ENCODE data around the gene SLC9A8.
"Not testable (repeated sequence)": the region's sequence is repeated elsewhere in the genome, so short reads cannot be mapped to it uniquely, and the experiment has no call there.

Gene SLC9A8, protein sequence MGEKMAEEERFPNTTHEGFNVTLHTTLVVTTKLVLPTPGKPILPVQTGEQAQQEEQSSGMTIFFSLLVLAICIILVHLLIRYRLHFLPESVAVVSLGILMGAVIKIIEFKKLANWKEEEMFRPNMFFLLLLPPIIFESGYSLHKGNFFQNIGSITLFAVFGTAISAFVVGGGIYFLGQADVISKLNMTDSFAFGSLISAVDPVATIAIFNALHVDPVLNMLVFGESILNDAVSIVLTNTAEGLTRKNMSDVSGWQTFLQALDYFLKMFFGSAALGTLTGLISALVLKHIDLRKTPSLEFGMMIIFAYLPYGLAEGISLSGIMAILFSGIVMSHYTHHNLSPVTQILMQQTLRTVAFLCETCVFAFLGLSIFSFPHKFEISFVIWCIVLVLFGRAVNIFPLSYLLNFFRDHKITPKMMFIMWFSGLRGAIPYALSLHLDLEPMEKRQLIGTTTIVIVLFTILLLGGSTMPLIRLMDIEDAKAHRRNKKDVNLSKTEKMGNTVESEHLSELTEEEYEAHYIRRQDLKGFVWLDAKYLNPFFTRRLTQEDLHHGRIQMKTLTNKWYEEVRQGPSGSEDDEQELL

DNA sequence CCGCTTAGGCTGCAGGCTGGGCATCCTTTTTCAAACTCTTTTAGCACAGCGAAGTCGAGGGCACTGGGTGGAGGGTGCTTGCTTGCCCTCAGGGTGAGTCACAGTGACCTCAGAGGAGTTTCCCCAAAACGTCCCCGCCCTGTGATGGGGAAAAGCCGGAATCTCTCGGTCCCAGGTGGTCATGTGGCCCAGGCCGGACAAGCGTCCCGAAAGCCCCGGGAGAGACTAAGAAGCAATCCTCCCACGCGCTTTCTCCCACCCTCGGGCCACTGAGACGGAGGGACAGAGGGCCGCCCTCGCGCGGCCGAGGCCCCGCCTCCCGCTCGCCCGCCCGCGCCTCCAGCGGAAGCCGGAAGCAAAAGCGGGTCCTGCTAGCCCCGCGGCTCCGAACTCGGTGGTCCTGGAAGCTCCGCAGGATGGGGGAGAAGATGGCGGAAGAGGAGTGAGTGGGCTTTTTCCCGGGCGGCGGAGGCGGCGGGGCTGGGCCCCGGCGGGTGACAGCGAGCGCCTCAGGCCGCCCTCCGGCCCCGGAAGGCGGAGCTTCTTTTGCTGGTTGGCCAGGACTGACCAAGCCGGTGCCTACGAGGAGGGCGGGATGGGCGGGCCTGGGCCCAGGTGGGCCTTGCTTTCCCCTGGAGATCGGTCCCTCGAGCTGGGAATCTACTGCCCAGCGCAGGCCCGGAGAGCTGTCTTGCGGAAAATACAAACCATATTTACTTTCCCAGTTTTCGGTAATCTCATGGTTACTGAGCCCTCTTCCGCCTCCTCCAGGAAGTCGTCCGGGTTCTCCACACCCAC, at the start of gene SLC9A8:
TSS of gene SLC9A8 (plus strand) at position 322 of the 798 bp plus-strand sequence. CDS start at position 417, 95 bp downstream.
- peak; percentile 64 to 72 (median 67) for DNase-seq (ENCODE audit: low read depth in 3 of 3)

DNA sequence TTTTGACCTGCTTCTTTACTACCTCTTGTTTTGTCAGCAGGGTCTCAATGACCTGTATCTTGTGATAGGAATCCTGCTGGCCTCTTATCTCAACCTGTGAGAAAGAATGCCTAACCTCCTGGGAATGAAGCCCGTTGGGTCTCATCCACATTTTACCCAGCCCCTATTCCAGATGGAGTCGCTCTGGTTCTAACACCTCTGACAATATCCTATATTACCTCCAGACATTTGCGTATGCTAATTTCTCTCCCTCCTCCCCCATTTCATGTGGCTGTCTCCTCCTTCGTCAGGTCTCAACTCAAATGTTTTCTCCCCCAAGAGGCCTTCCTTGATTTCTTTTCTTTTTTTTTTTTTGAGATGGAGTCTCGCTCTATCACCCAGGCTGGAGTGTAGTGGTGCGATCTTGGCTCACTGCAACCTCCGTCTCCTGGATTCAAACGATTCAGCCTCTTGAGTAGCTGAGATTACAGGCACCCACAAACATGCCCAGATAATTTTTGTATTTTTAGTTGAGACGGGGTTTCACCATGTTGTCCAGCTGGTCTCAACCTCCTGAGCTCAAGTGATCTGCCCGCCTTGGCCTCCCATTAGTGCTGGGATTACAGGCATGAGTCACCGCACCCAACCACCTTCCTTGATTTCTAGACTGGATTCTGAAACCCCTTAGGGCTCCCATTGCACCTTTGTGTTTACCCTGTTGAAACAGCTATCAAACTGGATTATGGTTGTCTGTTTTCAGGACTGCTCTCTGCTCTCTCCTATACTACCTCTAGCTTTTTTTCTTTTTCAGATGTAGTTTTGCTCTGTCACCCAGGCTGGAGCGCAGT, 49.5 kb upstream of the SLC9A8 start:
- no peak for DNase-seq (ENCODE audit: low read depth in 3 of 3)

DNA sequence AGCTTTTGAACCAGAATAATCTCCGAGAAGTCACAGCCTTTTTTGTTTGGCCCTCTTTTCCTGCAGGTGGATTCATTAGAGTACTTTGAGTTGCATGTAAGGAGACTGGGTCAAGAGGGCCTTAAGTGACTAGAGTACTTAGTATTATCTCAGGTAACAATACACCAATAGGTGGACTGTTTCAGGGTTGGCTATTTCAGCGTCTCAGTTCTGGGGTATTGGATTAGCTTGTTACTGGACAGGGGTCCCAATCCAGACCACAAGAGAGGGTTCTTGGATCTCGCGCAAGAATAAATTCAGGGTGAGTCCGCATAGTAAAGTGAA, 47.3 kb upstream of the SLC9A8 start:
- DNase-seq (ENCODE audit: low read depth in 3 of 3) = no peak

DNA sequence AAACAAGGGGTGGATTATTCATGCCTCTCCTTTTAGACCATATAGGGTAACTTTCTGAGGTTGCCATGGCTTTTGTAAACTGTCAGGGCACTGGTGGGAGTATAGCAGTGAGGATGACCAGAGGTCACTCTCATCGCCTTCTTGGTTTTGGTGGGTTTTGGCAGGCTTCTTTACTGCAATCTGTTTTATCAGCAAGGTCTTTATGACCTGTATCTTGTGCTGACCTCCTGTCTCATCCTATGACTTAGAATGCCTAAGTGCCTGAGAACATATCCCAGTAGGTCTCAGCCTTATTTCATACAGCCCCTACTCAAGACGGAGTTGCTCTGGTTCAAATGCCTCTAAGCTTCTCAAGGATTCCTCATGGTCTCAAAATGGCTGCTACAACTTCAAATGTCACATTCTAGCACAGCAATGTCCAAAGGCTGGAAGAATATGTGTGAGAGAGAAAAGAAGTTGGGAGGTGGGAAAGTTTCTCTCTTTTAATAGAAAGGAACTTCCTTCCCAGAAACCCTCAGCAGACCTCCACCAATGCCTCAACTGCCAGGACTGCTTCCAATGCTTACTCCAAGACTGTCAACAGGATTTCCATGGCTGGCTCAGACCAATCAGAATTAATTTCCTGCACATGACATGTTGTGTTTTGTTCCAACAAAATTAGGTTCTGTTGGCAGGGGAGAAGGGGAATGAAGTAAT, 46.6 kb upstream of the SLC9A8 start:
- no peak for DNase-seq (ENCODE audit: low read depth in 3 of 3)

DNA sequence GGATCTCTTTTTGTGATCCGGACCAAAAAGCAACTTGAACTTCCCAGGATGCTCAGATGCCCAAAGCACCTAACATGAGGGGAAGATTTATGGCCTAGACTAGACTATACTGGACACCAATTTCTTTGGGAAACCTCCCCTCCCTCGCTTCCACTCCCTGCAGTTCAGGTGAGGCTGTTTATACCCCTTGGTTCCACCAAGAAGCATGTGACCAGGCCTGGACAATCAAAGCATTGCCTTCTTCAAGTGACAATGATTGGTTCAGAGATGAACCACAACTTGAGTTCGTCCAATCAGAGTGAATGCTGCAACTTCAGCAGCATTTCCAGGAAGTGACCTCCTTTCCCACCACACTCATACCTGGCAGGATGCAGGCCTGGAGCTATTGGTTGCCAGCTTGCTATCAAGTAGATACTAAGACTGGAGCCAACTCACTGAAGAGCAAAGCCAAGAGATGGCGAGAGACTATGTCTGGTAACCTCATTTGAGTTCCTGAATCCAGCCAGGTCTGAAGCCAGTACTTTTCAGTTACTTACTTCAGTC, 45.6 kb upstream of the SLC9A8 start:
- peak in 1 of 3 donors; percentile 8 for DNase-seq (ENCODE audit: low read depth in 3 of 3)

DNA sequence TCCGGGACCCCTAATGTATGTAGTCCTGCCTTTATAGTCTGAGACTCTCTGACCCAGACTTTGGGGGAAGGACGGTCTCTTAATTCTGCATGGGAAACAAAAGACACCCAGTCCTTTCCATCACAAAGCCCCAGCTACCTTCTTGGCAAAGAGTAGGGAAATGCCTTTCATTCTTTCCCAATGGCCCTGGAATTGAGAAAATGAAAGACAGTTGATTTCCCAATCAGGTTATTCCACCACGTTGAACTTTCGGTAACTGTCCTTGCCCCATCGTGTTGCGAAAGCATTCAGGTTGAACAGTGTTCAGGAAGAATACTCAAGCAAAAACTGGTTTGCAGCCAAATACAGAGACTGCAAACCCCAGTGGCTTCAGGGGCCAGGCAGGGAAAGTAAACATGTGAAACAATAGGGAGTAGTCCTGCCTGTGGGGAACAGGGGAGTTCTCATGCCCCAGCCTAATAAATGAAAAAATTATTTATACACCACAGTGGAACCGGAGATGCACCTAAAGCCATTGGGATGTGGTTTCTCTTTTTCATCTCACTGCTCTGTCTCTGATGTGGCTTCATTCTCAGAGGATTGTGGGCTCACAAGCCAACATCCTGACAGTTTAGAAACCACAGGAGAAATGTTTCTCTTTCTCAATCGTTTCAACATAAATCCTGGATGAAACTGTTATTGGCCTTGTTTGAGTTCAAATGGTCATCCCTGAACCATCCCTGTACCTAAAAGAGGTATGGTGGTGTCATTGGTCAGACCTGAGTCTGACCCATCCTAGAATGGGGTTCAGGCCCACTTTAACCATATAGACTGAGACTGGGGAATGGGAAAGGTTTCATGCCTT, 44.2 kb upstream of the SLC9A8 start:
- DNase-seq (ENCODE audit: low read depth in 3 of 3) = no peak

DNA sequence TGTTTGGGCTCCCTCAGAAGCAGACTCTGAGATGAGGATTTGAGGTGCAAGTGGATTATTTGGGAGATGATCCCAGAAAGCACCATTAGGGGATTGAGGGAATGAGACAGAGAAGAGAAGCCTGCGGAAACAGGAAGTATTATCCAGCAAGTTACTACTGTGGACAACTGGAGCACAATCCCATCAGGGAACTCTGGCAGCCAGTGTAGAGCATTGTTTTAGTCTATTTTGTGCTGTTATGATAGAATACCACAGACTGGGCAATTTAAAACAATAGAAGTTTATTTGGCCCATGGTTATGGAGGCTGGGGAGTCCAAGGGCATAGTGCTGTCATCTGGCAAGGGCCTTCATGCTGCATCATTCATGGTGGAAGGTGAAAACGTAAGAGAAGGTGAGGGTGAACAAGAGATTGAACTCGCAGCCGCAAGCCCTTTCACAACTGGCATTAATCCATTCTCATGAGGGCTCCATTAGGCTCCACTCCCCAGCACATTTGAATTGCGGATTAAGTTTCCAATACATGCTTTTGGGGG, 43.5 kb upstream of the SLC9A8 start:
- no peak for DNase-seq (ENCODE audit: low read depth in 3 of 3)

DNA sequence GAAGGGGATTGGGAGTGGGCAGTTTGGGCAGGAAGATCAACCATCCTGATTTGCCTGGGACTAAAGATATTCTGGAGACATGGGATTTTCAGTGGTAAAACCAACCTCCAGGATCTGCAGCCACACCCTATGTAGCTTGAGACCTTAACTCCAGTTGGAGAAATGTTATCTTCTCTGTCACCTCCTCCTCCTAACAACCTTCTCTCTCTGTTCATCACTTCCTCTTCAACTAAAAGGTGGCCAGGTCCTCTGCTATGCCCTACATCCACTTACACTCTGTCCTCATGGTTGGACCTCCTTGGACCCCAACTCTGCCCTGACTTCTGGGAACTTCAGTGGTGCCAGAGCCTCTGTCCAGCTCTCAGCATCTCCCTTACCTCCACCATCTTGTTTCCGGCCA, 42.0 kb upstream of the SLC9A8 start:
- DNase-seq (ENCODE audit: low read depth in 3 of 3) = no peak

DNA sequence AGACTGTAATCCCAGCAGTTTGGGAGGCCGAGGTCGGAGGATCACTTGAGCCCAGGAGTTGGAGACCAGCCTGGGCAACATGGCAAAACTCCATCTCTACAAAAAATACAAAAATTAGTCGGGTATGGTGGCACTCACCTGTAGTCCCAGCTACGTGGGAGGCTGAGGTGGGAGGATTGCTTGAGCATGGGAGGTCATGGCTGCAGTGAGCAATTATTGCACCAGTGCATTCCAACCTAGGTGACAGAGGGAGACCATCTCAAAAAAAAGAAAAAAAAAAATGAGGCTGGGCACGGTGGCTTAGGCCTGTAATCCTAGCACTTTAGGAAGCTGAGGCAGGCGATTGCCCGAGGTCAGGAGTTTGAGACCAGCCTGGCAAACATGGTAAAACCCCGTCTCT, 38.4 kb upstream of the SLC9A8 start:
- not testable (repeated sequence) for DNase-seq (ENCODE audit: low read depth in 3 of 3)

DNA sequence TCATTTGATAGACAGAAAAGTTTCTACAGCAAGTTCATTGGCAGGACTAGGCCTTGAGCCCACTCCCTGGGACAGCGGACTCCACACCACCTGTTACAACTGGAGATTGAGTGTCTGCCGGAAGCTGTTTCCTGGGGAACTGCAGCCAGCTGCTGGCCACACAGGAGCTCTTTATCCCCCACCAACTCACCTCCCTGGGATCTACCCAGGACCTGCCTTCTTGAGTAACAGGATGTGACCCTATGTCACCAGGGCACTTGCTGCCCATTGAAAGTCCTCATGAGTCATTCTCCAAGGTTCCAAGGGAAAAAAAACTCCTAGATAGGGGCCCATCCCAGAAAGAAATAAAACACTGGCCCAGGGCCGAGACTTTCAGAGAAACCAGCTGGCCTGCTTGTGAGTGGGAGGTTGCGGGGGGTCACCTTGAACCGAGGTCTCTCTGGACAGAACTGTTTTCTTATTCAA, 37.4 kb upstream of the SLC9A8 start:
- DNase-seq (ENCODE audit: low read depth in 3 of 3) = no peak

DNA sequence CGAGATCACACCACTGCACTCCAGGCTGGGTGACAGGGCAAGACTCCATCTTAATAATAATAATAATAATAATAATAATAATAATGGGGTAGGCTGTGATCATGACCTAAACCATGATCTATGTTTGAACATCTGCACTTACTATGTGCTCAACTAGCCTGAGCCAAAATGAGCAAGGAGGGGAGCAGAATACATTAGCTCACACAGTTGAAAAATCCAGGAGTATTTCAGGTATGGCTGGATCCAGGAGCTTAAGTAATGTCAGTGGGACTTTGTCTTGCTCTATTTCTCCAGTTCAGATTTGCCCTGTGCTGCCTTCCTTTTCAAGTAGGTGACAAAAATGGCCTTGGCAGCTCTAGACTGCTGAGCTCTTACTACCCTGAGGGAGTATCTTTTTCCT, 32.7 kb upstream of the SLC9A8 start:
- no peak for DNase-seq (ENCODE audit: low read depth in 3 of 3)

DNA sequence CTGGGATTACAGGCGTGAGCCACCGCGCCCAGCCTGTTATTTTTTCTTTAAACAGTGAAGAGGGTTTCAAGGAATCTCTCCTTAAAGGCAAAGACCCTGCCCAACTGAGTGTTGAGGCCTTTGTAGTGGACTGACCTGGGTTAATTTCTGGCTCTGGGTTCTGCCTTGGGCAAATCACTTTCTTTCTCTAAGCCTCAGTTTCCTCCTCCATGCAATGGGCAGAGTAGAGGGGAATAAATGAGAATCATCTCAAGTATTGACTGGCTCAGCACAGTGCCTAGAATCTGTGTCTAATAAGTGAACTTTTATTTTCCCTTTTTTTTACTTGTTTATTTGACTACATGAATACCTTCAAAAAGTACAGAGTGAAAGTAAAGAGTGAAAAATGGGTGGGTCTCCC, 31.0 kb upstream of the SLC9A8 start:
- no peak for DNase-seq (ENCODE audit: low read depth in 3 of 3)

DNA sequence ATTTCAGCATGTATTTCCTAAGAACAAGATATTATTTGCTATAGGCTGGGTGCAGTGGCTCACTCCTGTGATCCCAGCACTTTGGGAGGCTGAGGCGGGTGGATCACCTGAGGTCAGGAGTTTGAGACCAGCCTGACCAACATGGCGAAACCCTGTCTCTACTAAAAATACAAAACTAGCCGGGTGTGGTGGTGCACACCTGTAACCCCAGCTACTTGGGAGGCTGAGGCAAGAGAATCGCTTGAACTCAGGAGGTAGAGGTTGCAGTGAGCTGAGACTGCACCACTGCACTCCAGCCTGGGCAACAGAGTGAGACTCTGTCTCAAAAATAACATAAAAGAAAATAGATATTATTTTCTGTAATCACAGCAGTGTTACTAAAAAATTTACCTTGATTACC, 30.2 kb upstream of the SLC9A8 start:
- not testable (repeated sequence) for DNase-seq (ENCODE audit: low read depth in 3 of 3)

DNA sequence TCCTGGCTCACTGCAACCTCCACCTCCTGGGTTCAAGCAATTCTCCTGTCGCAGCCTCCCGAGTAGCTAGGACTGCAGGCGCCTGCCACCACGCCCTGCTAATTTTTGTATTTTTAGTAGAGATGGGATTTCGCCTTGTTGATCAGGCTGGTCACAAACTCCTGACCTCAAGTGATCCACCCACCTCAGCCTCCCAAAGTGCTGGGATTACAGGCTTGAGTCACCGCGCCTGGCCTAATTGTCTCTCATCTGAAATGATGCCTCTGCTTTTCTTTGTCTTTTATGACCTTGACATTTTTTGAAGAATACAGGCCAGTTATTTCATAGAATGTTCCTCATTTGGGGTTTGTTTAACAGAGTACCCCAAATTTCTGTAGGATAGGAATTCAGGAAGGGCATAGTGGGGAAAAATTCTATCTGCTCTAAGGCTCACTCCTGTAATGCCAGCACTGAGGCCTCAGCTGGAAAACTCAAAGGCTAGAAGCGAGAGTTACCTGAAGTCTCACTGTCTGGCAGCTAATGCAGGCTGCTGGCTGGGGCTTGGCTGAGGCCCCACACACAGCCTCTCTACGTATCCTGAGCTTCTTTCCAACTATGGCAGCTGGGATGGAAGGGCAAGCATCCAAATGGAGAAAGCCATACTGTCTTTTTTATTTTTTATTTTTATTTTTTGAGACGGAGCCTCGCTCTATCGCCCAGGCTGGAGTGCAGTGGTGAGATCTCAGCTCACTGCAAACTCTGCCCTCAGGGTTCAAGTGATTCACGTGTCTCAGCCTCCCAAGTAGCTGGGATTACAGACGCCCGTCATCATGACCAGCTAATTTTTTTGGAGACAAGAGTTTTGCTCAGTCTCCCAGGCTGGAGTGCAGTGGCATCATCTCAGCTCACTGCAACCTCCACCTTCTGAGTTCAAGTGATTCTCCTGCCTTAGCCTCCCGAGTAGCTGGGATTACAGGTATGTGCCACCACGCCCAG, 29.3 kb upstream of the SLC9A8 start:
- DNase-seq (ENCODE audit: low read depth in 3 of 3) = not testable (repeated sequence)

DNA sequence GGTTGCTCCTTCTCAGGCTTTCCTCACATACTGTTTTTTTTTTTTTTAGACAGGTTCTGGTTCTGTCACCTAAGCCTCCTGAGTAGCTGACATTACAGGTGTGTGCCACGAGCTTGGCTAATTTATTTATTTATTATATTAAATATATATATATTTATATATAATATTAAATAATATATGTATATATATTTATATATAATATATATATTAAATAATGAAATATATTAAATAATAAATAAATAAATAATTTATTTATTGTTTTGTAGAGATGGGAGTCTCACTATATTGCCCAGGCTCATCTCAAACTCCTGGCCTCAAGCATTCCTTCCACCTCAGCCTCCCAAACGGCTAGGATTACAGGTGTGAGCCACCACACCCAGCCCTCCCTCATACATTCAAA, 28.3 kb upstream of the SLC9A8 start:
- no peak for DNase-seq (ENCODE audit: low read depth in 3 of 3)

DNA sequence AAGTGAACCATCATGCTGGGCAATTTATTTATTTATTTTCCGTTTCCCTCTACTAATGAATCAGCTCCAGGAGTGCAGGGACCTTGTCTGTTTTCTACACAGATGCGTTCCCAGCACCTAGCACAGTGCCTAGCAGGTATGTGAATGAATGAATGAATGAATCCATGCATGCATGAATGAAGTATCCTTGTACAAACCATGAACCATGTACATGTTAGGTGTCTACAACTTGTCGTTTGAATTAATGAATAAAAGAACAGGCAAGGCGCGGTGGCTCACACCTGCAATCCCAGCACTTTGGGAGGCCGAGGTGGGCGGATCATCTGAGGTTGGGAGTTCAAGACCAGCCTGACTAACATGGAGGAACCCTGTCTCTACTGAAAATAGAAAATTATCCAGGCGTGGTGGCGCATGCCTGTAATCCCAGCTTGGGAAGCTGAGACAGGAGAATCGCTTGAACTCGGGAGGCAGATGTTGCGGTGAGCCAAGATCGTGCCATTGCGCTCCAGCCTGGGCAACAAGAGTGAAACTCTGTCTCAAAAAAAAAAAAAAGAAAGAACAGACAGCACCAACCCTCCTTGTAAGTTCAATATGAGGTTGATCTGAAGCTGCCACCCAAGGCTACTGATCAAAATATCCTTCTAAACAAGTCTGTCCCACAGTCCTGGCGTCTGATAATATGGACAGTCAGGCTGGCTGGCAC, 27.3 kb upstream of the SLC9A8 start:
- no peak for DNase-seq (ENCODE audit: low read depth in 3 of 3)

DNA sequence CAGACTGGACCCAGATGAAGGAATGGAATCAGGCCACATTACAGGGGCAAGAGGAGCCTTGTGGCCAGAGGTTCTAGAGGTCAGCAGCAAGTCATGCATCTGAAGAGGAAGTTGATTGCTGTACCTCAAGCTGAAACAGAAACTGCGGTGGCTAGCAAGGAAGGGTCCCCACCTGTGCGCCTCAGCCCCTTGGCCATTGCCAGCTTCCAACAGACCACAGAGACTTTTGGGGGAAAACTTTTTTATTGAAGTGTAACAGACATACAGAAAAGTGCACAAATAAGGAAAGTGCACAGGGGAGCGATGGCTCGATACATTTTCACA, 26.8 kb upstream of the SLC9A8 start:
- DNase-seq (ENCODE audit: low read depth in 3 of 3) = no peak

DNA sequence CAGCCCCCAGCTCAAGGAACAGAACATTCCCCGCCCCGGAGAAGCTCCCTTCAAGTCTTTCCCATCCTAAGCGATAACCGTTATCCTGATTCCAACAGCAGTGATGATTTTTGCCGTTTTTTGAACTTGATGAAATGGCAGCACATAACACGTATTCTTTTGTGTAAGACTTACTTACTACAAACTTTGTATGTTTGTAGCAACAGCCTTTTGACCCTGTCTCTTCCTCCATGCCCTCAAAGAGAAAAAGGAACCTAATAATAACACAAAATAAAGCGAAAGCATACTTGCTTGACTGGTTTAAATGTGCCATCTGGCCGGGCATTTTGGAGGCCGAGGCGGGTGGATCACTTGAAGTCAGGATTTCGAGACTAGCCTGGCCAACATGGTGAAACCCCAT, 26.4 kb upstream of the SLC9A8 start:
- DNase-seq (ENCODE audit: low read depth in 3 of 3) = no peak
